NK-92 (cell line): ENCODE data around the gene LRRC49.
"Not testable (repeated sequence)": the region's sequence is repeated elsewhere in the genome, so short reads cannot be mapped to it uniquely, and the experiment has no call there.

Source experiments
- DNase-seq: peaks from one replicate; lab custom pipeline; 2025; ENCODE audit not compliant: unreplicated experiment; lab: John Stamatoyannopoulos, UW

Gene LRRC49

DNA sequence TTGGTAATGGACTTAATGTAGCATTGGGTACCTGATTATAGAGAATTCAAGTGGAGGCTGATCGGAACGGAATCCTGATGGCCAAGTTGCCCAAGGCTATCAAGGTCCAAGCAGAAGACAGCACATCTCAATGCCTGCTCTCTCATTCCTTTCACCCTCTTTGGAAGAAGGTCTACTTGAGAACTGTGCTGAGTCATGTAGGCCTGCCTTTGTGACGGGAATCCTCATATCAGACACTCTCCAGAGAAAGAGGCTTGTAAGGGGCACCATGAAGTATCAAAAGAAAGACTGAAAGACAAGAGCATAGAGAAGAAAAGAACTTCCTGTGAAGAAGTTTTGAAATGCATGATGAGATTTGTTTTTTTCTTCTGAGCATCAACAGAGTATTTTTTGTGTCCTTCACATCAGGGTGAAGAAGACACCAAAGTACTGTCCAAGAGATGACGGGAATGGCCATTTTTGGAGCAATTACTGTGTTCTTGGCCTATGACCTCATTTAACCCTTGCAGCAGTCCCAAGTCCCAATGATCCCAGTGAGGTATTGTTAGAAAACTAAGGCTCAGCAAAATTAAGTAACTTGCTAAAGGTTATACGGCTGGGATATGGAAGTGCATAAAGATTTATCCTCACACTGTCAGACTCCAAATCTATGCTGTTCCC lies 25.5 kb upstream of the LRRC49 start:
- no peak for DNase-seq

DNA sequence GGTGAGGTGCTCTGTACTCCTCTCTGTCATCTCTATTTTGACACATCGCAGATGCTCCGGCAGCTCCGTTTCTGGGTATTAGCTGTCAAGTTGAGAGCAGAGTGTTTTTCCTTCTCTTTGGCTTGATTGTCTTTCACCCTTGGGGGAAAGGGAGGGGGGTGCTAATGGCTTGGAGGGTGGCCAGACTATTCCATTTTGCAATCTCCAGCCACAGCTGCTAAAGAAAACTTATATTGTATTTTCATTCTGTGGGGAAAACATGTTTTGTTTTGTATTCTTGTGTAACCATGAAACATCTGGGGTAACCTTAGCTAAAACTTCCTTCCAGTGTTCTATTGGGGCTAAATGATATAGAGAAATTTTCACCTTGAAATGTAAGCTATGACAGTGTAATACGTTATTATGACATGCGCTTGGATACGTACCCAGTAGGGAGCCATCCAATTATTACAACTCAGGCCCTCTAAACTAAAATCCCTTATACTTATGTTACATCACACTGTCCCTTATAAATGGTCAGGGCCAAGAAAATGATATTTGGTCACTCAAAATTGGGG lies 24.6 kb upstream of the LRRC49 start:
- no peak for DNase-seq

DNA sequence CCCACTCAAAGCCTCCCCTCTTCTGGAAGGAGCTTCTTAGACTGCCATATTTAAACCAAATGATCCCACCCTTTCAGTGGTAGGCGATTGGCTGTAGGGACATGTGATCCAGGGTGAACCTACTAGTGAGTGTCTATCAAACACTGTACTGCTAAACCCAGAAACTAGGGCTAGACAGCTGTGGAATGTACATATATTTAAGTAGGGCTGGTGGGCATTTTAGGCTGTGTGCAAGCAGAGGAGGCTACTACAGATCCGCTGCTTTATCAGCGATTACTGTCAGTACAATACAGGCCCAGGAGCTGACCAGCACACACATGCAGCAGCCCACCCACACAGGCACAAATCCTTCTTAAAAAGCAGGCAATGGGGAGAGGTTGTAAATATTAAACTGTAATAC lies 23.3 kb upstream of the LRRC49 start:
- no peak for DNase-seq

DNA sequence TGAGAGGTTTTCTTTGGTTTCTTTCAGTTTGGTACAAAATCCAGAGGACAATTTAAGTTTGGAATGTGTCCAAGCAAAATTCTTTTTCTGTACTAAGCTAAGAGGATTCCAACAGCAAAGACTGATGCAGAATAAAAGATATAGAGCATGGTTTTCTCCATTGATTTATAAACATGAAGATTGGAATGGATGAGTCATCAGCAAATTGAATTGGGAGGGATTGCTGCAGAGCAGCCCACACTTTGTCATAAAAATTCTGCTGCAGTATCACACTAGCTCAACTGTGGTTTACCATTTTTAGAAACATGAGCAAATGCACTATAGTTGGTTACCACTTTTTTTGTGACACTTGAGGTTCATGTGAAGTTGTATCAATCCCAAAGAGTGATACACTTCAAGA lies 22.6 kb upstream of the LRRC49 start:
- DNase-seq: no peak

DNA sequence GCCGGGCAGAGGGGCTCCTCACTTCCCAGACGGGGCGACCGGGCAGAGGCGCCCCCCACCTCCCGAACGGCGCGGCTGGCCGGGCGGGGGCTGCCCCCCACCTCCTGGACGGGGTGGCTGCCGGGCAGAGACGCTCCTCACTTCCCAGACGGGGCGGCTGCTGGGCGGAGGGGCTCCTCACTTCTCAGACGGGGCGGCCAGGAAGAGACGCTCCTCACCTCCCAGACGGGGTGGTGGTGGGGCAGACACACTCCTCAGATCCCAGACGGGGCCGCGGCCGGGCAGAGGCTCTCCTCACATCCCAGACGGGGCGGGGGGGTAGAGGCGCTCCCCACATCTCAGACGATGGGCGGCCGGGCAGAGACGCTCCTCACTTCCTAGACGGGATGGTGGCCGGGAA lies 21.1 kb upstream of the LRRC49 start:
- DNase-seq: not testable (repeated sequence)

GRCh38 chr15:70873232-70874054 lies 19.2 kb upstream of the LRRC49 start:
- DNase-seq: no peak

DNA sequence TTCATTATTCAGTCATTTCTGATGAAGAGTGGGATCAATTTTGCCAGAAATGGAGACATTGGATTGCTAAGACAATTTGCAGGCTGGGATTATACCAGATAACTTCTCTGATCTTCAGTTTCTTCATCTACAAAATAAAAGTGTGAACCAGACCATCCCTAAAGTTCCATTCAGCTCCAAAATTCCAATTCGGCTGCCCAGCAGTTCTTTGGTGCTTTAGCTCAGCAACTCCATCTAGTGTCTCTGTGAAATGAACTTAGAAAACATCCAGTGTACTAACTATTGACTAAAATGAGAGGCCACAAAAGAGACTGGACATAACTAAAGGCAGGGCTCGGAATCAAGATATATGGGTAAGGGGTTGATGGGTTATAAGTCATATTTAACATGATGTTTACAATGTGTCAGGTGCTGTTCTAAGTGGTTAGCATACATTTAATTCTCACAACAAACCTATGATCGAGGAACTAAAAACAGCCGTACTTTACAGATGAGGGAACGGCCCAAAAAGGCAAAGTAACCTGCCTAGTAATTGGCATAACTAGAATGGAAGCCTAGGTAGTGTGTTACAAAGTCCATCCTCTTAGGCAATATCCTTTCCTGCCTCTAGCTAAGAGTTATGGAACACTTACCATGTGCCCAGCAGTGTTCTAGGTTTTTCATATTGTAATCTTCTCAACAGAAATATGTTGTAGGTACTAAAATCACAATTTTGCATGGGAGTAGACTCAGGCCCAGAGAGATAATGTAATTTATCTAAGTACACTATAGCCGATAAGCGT lies 17.4 kb upstream of the LRRC49 start:
- no peak for DNase-seq

DNA sequence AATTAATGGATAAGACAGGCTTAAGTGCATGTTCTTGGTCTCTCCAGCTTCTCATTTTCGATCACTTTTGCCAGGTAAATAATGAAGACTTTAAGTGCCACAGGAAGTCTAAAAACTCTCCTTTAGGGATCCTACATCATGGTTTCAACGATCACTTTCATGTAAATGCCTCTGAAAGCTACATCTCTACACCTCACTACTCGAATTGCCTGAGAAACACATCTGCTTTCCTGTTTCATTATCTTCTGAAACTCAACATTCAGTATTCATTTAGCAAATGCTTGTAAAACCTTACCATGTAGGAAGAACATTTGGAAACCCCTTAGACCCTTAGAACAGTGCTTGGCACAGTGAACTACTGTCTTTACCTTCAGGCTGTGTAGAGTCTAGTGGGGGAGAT lies 16.6 kb upstream of the LRRC49 start:
- no peak for DNase-seq

DNA sequence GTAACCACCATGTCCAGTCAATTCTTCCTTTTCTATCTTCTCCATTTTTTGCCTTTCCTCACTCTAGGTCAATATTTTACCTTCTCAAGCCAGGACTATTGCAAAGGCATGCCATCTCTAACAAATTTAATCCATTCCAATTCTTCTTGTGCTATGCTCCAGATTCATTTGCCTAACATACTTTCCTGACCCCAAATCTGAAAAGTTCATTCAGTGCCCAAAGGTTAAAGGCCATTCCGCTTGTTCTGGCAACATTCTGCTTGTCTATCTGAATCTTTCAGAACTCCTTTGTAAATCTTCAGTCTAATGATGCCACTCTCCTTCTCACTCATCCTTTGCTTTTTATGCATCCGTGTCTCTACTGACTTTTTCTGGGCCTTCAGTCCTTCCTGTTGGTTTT lies 15.9 kb upstream of the LRRC49 start:
- no peak for DNase-seq

GRCh38 chr15:70879401-70879800 lies 13.2 kb upstream of the LRRC49 start:
- no peak for DNase-seq

DNA sequence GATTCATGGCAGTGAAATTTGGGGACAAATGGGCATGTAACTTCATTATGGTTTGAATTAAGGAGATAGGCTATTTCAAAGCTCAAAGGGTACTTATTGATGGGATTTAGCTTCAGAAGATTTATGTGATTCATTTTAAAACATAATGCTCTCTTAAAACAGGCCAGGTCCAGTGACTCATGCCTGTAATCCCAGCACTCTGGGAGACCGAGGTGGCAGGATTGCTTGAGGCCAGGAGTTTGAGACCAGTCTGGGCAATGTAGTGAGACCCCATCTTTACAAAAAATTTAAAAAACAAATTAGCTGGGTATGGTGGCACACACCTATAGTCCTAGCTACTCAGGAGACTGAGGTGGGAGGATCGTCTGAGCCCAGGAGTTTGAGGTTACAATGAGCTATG lies 11.8 kb upstream of the LRRC49 start:
- no peak for DNase-seq

DNA sequence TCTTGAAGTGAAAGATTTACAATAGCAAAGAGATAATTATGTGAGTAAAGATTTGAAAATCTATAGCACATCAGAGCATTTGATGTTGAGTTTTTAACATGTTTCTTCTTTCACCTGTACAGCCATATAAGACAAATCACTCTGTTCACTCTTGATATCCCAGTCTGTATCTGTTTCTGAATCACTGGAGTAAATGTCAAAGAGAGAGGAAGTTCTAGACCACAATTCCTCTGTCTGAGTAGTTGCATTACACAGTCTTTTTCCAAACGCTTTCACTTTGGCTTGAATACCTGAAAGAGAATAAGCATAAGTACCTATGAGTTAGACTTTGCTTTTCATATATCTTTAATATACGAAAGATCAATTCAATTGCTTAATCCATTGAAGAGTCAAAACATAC lies 10.3 kb upstream of the LRRC49 start:
- DNase-seq: no peak

- DNase-seq: no peak
Observed at GRCh38 chr15:70892912-70893560, 410 bp downstream of the LRRC49 start.

DNA sequence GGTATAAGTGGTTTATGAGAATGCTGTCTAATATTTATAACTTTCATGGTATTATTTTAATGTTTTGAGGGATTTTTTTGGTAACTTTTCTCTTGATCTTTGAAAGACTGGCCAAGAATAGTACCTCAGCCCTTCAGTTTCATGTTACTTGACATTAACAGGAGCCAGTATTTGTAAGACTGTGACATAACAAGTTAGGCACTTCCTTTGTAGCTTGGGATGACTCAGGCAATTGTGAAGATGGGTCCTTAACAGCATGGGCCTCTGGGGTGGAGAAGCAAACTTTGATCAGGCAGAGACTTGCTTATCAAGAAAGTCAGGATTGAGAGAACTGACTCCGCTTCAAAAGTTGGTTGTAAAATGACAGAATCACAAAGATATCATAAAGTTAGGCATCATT lies 9.5 kb downstream of the LRRC49 start:
- no peak for DNase-seq

DNA sequence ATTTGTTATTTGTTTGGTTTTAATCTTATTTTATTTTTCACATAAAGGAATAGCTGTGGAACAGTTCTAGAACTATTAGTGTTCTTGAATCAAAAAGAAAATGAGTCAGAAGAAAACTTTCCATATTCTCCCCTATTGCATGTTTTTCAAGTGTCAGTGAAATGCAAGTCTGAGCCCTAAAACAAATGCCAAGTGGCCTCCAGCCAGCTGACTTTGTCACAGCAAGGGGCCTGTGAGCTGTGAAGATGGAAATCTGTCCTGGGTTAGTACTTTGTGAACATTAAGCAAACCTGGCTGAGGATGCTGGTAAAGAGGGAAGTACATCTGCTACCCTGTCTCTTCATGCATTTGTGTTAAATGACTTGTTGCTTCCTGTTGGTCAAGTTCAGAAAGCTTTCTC lies 14.2 kb downstream of the LRRC49 start:
- no peak for DNase-seq

- no peak for DNase-seq
Observed at GRCh38 chr15:70907784-70908471, 15.3 kb downstream of the LRRC49 start.

- no peak for DNase-seq
Observed at GRCh38 chr15:70910958-70911357, 18.3 kb downstream of the LRRC49 start.

- no peak for DNase-seq
Observed at GRCh38 chr15:70912187-70912586, 19.6 kb downstream of the LRRC49 start.

DNA sequence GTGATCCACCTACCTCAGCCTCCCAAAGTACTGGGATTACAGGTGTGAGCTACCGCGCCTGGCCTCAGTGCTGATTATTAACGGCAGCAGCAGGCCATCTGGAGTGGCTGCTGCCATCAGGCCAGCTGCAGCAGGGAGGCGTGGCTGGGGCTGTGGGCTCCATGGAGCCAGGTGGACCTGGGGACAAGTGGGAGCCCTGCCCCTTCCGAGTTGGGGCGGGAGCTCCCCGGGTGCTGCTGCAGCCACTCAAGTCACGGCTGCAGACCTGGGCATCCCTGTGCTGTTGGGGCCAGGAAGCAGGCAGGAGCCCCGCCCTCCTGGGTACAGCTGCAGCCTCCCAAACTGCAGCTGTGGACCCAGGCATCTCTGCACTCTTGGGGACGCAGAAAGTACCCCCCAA lies 23.9 kb downstream of the LRRC49 start:
- DNase-seq: no peak

- DNase-seq: no peak
Observed at GRCh38 chr15:70917955-70918354, 25.3 kb downstream of the LRRC49 start.
